GM12878 (cell line): ENCODE data around the gene SNRPA. TPM values are rescaled to one million over a fixed set of nuclear protein-coding genes. Genes with fewer than 3 reads are reported as not detected.

Experiments used
- ATAC-seq: fragments of 200-7000 bp; cut with Tn5 transposase; 3 replicates; pipeline ENCODE4 v1.9.1; 2020; ENCODE audit warnings: mild to moderate bottlenecking, moderate library complexity
- BruUV-seq: library from RNA; stranded (reverse); fragments of 400-500 nt; replicated peaks from 2 replicates; lab custom pipeline; 2021; lab: Mats Ljungman, UMichigan
- CTCF ChIA-PET: fragments of 300-600 bp; sonication (Branson Sonifier 250); formaldehyde crosslinking; extraction: SDS; loops from one replicate; lab custom pipeline; 2021; ENCODE audit warnings: inconsistent platforms; lab: Yijun Ruan, JAX
- POLR2A ChIA-PET: fragments of 350-600 bp; formaldehyde crosslinking; extraction: SDS; loops from one replicate; lab custom pipeline; 2021; ENCODE audit warnings: inconsistent platforms; lab: Charles Lee
- RAD21 ChIA-PET: fragments of 300-600 bp; sonication (Branson Sonifier 250); formaldehyde crosslinking; loops from one replicate; lab custom pipeline; 2023; ENCODE audit warnings: antibody characterized with exemption; ENCODE audit not compliant: unreplicated experiment; lab: Charles Lee
- SMC1A ChIA-PET: fragments of 300-600 bp; sonication (Branson Sonifier 250); formaldehyde crosslinking; loops from one replicate; lab custom pipeline; 2023; ENCODE audit not compliant: unreplicated experiment, uncharacterized antibody; lab: Charles Lee
- DNase-seq: peaks from one replicate; pipeline ENCODE4 v3.0.0-alpha.2; 2011; ENCODE audit warnings: low read depth, low spot score
- FAIRE-seq: peaks from 3 replicates; lab custom pipeline; 2011; peaks lifted over from hg19 to GRCh38; lab: Jason Lieb, UNC
- H2AFZ ChIP-seq: 2 replicates; pipeline ENCODE4 v1.6.0; 2011; ENCODE audit warnings: low read depth, low read length, control low read depth; ENCODE audit not compliant: control insufficient read depth
- H3K27ac ChIP-seq: 2 replicates; pipeline ENCODE4 v1.5.1; 2011; ENCODE audit warnings: control low read depth; ENCODE audit not compliant: control insufficient read depth, insufficient read depth
- H3K27me3 ChIP-seq, 2 experiments: replicated peaks in 1 of 2; 2 replicates each; pipeline versions ENCODE4 v1.6.0 to v1.6.1; 2011; ENCODE audit warnings: low read length in 1 of 2; ENCODE audit not compliant: control insufficient read depth in 2 of 2, insufficient read depth in 2 of 2
- H3K36me3 ChIP-seq, 2 experiments: 2 replicates each; pipeline ENCODE4 v1.5.1; 2011; ENCODE audit warnings: low read length in 1 of 2; ENCODE audit not compliant: control insufficient read depth in 2 of 2, insufficient read depth in 2 of 2
- H3K4me1 ChIP-seq: 2 replicates; pipeline ENCODE4 v1.6.1; 2011; ENCODE audit warnings: mild to moderate bottlenecking, low read length, moderate library complexity, mixed read lengths; ENCODE audit not compliant: control insufficient read depth, insufficient read depth
- H3K4me2 ChIP-seq: 2 replicates; pipeline ENCODE4 v1.6.0; 2011; ENCODE audit warnings: control low read depth; ENCODE audit not compliant: control insufficient read depth, insufficient read depth
- H3K4me3 ChIP-seq: fragments of 200-600 bp; sonication (generic); 2 replicates; pipeline ENCODE4 v1.5.1; 2016
- H3K79me2 ChIP-seq: 2 replicates; pipeline ENCODE4 v1.6.0; 2011; ENCODE audit warnings: low read length; ENCODE audit not compliant: control insufficient read depth, insufficient read depth
- H3K9ac ChIP-seq: 2 replicates; pipeline ENCODE4 v1.8.0; 2011; ENCODE audit warnings: low read length, control low read depth, mixed read lengths; ENCODE audit not compliant: control insufficient read depth, insufficient read depth
- H3K9me3 ChIP-seq: replicated peaks from 3 replicates; pipeline ENCODE4 v1.5.1; 2011; ENCODE audit warnings: mild to moderate bottlenecking, low read length; ENCODE audit not compliant: control insufficient read depth, insufficient read depth
- H4K20me1 ChIP-seq: 2 replicates; pipeline ENCODE4 v1.6.0; 2011; ENCODE audit not compliant: control insufficient read depth, insufficient read depth
- CHD1 ChIP-seq: IDR thresholded peaks from 2 replicates; pipeline ENCODE4 v1.6.1; 2012; ENCODE audit warnings: low read depth, low read length, improper control_type of control experiment
- EGR1 ChIP-seq, 2 experiments: IDR thresholded peaks; 1 replicate in 1 of 2; 2 replicates in 1 of 2; pipeline ENCODE4 v1.6.1; 2011 to 2012; ENCODE audit warnings: low read depth in 2 of 2, low read length in 2 of 2, borderline replicate concordance in 1 of 2, mild to moderate bottlenecking in 1 of 2, moderate library complexity in 1 of 2
- POLR2AphosphoS2 ChIP-seq: IDR thresholded peaks from 2 replicates; pipeline ENCODE4 v1.6.1; 2011; ENCODE audit warnings: low read depth, mild to moderate bottlenecking, low read length, improper control_type of control experiment, moderate library complexity
- POLR2AphosphoS5 ChIP-seq: IDR thresholded peaks from 2 replicates; pipeline ENCODE4 v1.6.1; 2011; ENCODE audit warnings: mild to moderate bottlenecking, low read length, inconsistent platforms
- SIN3A ChIP-seq: IDR thresholded peaks from 2 replicates; pipeline ENCODE4 v1.6.1; 2012; ENCODE audit warnings: low read depth, low read length, improper control_type of control experiment
- SUZ12 ChIP-seq: fragments of 200-600 bp; sonication (generic); IDR thresholded peaks from one replicate; pipeline ENCODE4 v1.6.1; 2018; ENCODE audit warnings: antibody characterized with exemption, mild to moderate bottlenecking; ENCODE audit not compliant: unreplicated experiment
- TCF3 ChIP-seq: IDR thresholded peaks from 2 replicates; pipeline ENCODE4 v1.6.1; 2012; ENCODE audit warnings: low read depth, mild to moderate bottlenecking, low read length, borderline replicate concordance; ENCODE audit not compliant: insufficient read depth
- ZBED1 ChIP-seq: IDR thresholded peaks from 2 replicates; pipeline ENCODE4 v1.6.1; 2016; ENCODE audit warnings: borderline replicate concordance
- WGBS: methylation state at CpG from one replicate; pipeline ENCODE4 v1.1.6; 2016; ENCODE audit warnings: low lambda C conversion rate; ENCODE audit not compliant: insufficient replicate concordance, insufficient coverage; ENCODE audit errors: missing lambda C conversion rate; 5-methylcytosine and 5-hydroxymethylcytosine counted together
- in situ Hi-C: fragments of 300-500 bp; cut with MboI; formaldehyde crosslinking; loops from 9 replicates; pipeline ENCODE4 v1.14.3; 2018; ENCODE audit warnings: mixed read lengths
- intact Hi-C: fragments of 100-400 bp; cut with micrococcal nuclease; formaldehyde crosslinking; loops from one replicate; pipeline ENCODE4 v1.14.2; 2022; ENCODE audit not compliant: unreplicated experiment
- polyA plus RNA-seq, 11 experiments: library from polyadenylated mRNA; depleted of rRNA in 4 of 11; unstranded in 6 of 11; stranded (reverse) in 5 of 11; fragments of >200 nt; fragmentation: Nextera tagmentation in 4 of 11; fragmentation: Illumina TruSeq in 1 of 11; extraction: Ambion mirVana in 4 of 11; extraction: Trizol in 1 of 11; gene quantifications; 1 replicate in 1 of 11; 2 replicates in 10 of 11; pipeline versions ENCODE4 v1.2.1 to v1.2.3, GENCODE V29; 2011 to 2016; ENCODE audit warnings: inconsistent platforms in 2 of 11, missing spikeins in 2 of 11, low read depth in 1 of 11
- total RNA-seq, 4 experiments: library from RNA; depleted of rRNA in 3 of 4; stranded (reverse); fragments of >200 nt in 3 of 4; fragmentation: Illumina TruSeq in 1 of 4; extraction: Trizol in 1 of 4; gene quantifications; 2 replicates each; pipeline versions ENCODE4 v1.2.1 to v1.2.3, GENCODE V29; 2013 to 2021
- TF ChIP-seq, protein P1 (sequence below): fragments of 450-650 bp; IDR thresholded peaks from 2 replicates; pipeline ENCODE4 v1.6.1; 2017; ENCODE audit warnings: low read depth, mild to moderate bottlenecking, moderate library complexity
- TF ChIP-seq, protein P2 (sequence below): IDR thresholded peaks from 2 replicates; pipeline ENCODE4 v1.6.1; 2011; ENCODE audit warnings: mild to moderate bottlenecking, low read depth, low read length, moderate library complexity; ENCODE audit not compliant: insufficient replicate concordance
- TF ChIP-seq, protein P3 (sequence below): fragments of 450-650 bp; IDR thresholded peaks from 2 replicates; pipeline ENCODE4 v1.6.1; 2016; ENCODE audit warnings: mild to moderate bottlenecking
- TF ChIP-seq, protein P4 (sequence below): IDR thresholded peaks from 2 replicates; pipeline ENCODE4 v1.6.1; 2011; ENCODE audit warnings: borderline replicate concordance, low read depth, mild to moderate bottlenecking, moderate library complexity, mixed read lengths, low read length; ENCODE audit not compliant: insufficient read depth; ENCODE audit errors: extremely low read length

Gene SNRPA
- total and polyA plus RNA-seq, 10 of the 15 experiments (the other 5 are each of a cell fraction or from before 2014, with no cell fraction given) = 14.8 to 299 (median 202) TPM

DNA sequence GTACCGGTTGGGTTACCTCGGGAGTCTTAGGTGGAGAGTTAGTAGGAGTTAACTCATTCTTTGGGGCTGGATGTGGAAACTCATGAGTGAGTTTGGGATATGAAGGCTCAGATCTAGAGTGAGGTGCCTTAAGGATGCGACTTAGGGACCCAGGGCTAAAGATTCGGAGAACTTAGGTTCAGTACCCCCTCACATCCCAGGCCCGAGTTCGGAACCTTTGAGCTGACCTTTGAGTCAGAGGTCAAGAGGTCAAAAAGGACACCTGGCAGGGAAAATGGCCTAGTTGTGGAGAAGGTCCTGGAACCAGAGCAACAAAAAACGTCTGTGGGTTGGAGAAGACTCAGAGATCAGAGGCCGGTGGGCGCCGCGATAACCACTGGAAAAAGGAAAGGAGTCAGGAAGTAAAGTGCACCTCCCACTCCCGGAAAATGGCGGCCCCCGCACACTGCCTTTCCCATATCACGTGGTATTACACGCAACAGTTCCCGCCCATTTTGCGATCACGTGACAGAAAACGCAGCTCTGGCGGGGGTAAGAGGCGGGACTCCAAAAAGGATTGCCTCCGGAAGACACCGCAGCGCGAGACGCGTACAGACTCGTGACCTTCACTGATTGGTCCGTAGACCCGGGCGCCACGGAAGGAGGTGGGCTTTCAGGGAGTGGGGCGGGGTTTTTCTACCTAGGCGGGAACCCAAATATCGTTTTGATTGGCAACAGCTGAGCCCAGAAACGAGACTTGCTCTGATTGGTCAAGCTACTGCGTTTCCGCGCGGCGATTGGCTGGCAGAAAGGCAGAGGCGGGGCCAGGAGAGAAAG is 737 bp upstream of the SNRPA start, which contains the start of gene ACTMAP:
Gene ACTMAP (minus strand): TSS at position 420 of the 816 bp plus-strand sequence. CDS start 674 bp downstream, outside the sequence.
- RAD21 ChIA-PET = interaction anchor here (0.8 to 16.3 kb wide), 13 partner anchors 26 to 513 kb away, joined by 3 to 291 read pairs (median 5); partner anchors contain the start of genes COQ8B, EGLN2, ITPKC and MIA
- Histone ChIP-seq H3K27ac (peak within 1 kb of the TSS; percentile 98), H2AFZ (peak within 1 kb of the TSS; percentile 73), H3K9me3 (no peaks in the 10 kb centered on the region), H3K36me3 (no peaks in the 10 kb centered on the region), H4K20me1 (no peaks in the 10 kb centered on the region), H3K4me3 (peak within 1 kb of the TSS; percentile 94), H3K4me2 (peak within 1 kb of the TSS; percentile 88), H3K79me2 (peaks cover 66% of the 10 kb centered on the region), H3K9ac (peak within 1 kb of the TSS; percentile 99), H3K4me1 (peaks cover 16% of the 10 kb centered on the region), H3K27me3 (no peaks in the 10 kb centered on the region)
- in situ Hi-C loops (no loop called here), intact Hi-C loops (loop anchor here (1.0 to 5.0 kb wide), 3 partner anchors 33 to 88 kb away; partner anchors contain the start of genes COQ8B and ITPKC)
- POLR2A ChIA-PET = interaction anchor here (0.6 to 9.5 kb wide), 13 partner anchors 10 to 308 kb away, joined by 3 to 331 read pairs (median 6); partner anchors contain the start of genes COQ8B, EGLN2, ITPKC and MIA
- WGBS = 1% methylated on average over 43 of the region's 43 CpGs
- SMC1A ChIA-PET = interaction anchor here (0.9 to 13.2 kb wide), 11 partner anchors 10 to 87 kb away, joined by 3 to 256 read pairs (median 6); partner anchors contain the start of genes COQ8B, EGLN2, ITPKC and MIA
- CTCF ChIA-PET = interaction anchor here (0.6 to 9.0 kb wide), 11 partner anchors 28 to 803 kb away, joined by 3 to 72 read pairs (median 4); partner anchors contain the start of genes COQ8B, EGLN2, ITPKC and RAB4B
- DNase-seq (peak; percentile 99), ATAC-seq (peak; percentile 88), FAIRE-seq (peak; percentile 99)
- TSS peak; percentile 94 for BruUV-seq
- TF ChIP-seq EGR1 (IDR thresholded peaks at IDR 0.05; ENCODE audit: borderline replicate concordance in 1 of 2, low read depth in 2 of 2, low read length in 2 of 2) = peak in 1 of 2 experiments; percentile 73; a peak in 2 of 3 replicates
- TF ChIP-seq ZBED1 = no peak; the same call in 1 of the 2 replicates
- TF ChIP-seq, protein P1, sequence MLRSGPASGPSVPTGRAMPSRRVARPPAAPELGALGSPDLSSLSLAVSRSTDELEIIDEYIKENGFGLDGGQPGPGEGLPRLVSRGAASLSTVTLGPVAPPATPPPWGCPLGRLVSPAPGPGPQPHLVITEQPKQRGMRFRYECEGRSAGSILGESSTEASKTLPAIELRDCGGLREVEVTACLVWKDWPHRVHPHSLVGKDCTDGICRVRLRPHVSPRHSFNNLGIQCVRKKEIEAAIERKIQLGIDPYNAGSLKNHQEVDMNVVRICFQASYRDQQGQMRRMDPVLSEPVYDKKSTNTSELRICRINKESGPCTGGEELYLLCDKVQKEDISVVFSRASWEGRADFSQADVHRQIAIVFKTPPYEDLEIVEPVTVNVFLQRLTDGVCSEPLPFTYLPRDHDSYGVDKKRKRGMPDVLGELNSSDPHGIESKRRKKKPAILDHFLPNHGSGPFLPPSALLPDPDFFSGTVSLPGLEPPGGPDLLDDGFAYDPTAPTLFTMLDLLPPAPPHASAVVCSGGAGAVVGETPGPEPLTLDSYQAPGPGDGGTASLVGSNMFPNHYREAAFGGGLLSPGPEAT = peak; percentile 88
- TF ChIP-seq, protein P2, sequence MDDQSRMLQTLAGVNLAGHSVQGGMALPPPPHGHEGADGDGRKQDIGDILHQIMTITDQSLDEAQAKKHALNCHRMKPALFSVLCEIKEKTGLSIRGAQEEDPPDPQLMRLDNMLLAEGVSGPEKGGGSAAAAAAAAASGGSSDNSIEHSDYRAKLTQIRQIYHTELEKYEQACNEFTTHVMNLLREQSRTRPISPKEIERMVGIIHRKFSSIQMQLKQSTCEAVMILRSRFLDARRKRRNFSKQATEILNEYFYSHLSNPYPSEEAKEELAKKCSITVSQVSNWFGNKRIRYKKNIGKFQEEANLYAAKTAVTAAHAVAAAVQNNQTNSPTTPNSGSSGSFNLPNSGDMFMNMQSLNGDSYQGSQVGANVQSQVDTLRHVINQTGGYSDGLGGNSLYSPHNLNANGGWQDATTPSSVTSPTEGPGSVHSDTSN = peak; percentile 59
- TF ChIP-seq, protein P3, sequence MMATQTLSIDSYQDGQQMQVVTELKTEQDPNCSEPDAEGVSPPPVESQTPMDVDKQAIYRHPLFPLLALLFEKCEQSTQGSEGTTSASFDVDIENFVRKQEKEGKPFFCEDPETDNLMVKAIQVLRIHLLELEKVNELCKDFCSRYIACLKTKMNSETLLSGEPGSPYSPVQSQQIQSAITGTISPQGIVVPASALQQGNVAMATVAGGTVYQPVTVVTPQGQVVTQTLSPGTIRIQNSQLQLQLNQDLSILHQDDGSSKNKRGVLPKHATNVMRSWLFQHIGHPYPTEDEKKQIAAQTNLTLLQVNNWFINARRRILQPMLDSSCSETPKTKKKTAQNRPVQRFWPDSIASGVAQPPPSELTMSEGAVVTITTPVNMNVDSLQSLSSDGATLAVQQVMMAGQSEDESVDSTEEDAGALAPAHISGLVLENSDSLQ = peak; percentile 92
- TF ChIP-seq, protein P4, sequence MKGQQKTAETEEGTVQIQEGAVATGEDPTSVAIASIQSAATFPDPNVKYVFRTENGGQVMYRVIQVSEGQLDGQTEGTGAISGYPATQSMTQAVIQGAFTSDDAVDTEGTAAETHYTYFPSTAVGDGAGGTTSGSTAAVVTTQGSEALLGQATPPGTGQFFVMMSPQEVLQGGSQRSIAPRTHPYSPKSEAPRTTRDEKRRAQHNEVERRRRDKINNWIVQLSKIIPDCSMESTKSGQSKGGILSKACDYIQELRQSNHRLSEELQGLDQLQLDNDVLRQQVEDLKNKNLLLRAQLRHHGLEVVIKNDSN = peak; percentile 94
- no peak for TF ChIP-seq POLR2AphosphoS2
- TF ChIP-seq CHD1 = no peak; the same call in 1 of the 2 replicates
- TF ChIP-seq TCF3 = peak; percentile 66; the same call in 1 of the 2 replicates
- peak; percentile 68; the same call in 1 of the 2 replicates for TF ChIP-seq POLR2AphosphoS5
- peak; percentile 79; the same call in 1 of the 2 replicates for TF ChIP-seq SIN3A
- TF ChIP-seq SUZ12 = no peak
